HEK293 (cell line): Measurements from ENCODE around the gene ZNF845.

Experiments
- AEBP2 ChIP-seq: fragments of 450-650 bp; formaldehyde crosslinking; IDR thresholded peaks from 2 replicates; pipeline ENCODE4 v1.5.1; 2016; ENCODE audit warnings: missing biosample characterization, missing genetic modification characterization, borderline replicate concordance
- ATF2 ChIP-seq: fragments of 450-650 bp; formaldehyde crosslinking; IDR thresholded peaks from 2 replicates; pipeline ENCODE4 v1.5.1; 2016; ENCODE audit warnings: missing biosample characterization, missing genetic modification characterization, low read depth
- HOXC10 ChIP-seq: sonication (generic); formaldehyde crosslinking; IDR thresholded peaks from 2 replicates; pipeline ENCODE4 v1.8.1; 2023; ENCODE audit warnings: mild to moderate bottlenecking, missing genetic modification reagents
- KLF1 ChIP-seq: fragments of 450-650 bp; formaldehyde crosslinking; IDR thresholded peaks from 2 replicates; pipeline ENCODE4 v1.5.1; 2016; ENCODE audit warnings: missing biosample characterization, missing genetic modification characterization
- KLF9 ChIP-seq: fragments of 450-650 bp; formaldehyde crosslinking; IDR thresholded peaks from 2 replicates; pipeline ENCODE4 v1.5.1; 2016; ENCODE audit warnings: missing biosample characterization, missing genetic modification characterization, low read depth
- MYNN ChIP-seq: fragments of 450-650 bp; formaldehyde crosslinking; IDR thresholded peaks from 2 replicates; pipeline ENCODE4 v1.5.1; 2016; ENCODE audit warnings: missing biosample characterization, missing genetic modification characterization, borderline replicate concordance
- PRDM1 ChIP-seq: fragments of 450-650 bp; formaldehyde crosslinking; IDR thresholded peaks from 2 replicates; pipeline ENCODE4; 2016; ENCODE audit warnings: missing biosample characterization, missing genetic modification characterization
- SALL2 ChIP-seq: fragments of 450-650 bp; formaldehyde crosslinking; IDR thresholded peaks from 2 replicates; pipeline ENCODE4 v1.5.0; 2017; ENCODE audit warnings: missing biosample characterization, mild to moderate bottlenecking, missing genetic modification characterization, borderline replicate concordance
- SCRT1 ChIP-seq: fragments of 450-650 bp; formaldehyde crosslinking; IDR thresholded peaks from 2 replicates; pipeline ENCODE4 v1.5.1; 2016; ENCODE audit warnings: missing biosample characterization, missing genetic modification characterization, borderline replicate concordance
- SETDB1 ChIP-seq: IDR thresholded peaks from one replicate; pipeline ENCODE4 v1.6.1; 2017; ENCODE audit warnings: mild to moderate bottlenecking, low read length, moderate library complexity, mixed read lengths; ENCODE audit not compliant: insufficient read length
- SP3 ChIP-seq: fragments of 450-650 bp; formaldehyde crosslinking; IDR thresholded peaks from 2 replicates; pipeline ENCODE4 v1.5.1; 2016; ENCODE audit warnings: missing biosample characterization, missing genetic modification characterization
- ZBTB17 ChIP-seq: fragments of 450-650 bp; formaldehyde crosslinking; IDR thresholded peaks from 2 replicates; pipeline ENCODE4 v1.5.1; 2016; ENCODE audit warnings: missing biosample characterization, missing genetic modification characterization
- ZBTB20 ChIP-seq: fragments of 450-650 bp; formaldehyde crosslinking; IDR thresholded peaks from 2 replicates; pipeline ENCODE4 v1.5.1; 2016; ENCODE audit warnings: missing biosample characterization, missing genetic modification characterization
- ZBTB8A ChIP-seq: fragments of 450-650 bp; formaldehyde crosslinking; IDR thresholded peaks from 2 replicates; pipeline ENCODE4 v1.5.1; 2016; ENCODE audit warnings: missing biosample characterization, missing genetic modification characterization
- ZFP3 ChIP-seq: fragments of 450-650 bp; formaldehyde crosslinking; IDR thresholded peaks from 2 replicates; pipeline ENCODE4 v1.5.1; 2016; ENCODE audit warnings: low read depth, missing biosample characterization, missing genetic modification characterization
- ZFP37 ChIP-seq: fragments of 450-650 bp; formaldehyde crosslinking; IDR thresholded peaks from 2 replicates; pipeline ENCODE4 v1.5.1; 2016; ENCODE audit warnings: missing biosample characterization, missing genetic modification characterization
- ZFP41 ChIP-seq: fragments of 450-650 bp; formaldehyde crosslinking; IDR thresholded peaks from 2 replicates; pipeline ENCODE4 v1.5.1; 2016; ENCODE audit warnings: missing biosample characterization, missing genetic modification characterization, borderline replicate concordance
- ZNF266 ChIP-seq: fragments of 450-650 bp; formaldehyde crosslinking; IDR thresholded peaks from 2 replicates; pipeline ENCODE4 v1.5.1; 2016; ENCODE audit warnings: missing biosample characterization, missing genetic modification characterization, low read depth
- ZNF394 ChIP-seq: fragments of 450-650 bp; formaldehyde crosslinking; IDR thresholded peaks from 2 replicates; pipeline ENCODE4 v1.5.1; 2016; ENCODE audit warnings: missing biosample characterization, missing genetic modification characterization, mild to moderate bottlenecking, moderate library complexity, borderline replicate concordance
- ZNF398 ChIP-seq: fragments of 450-650 bp; formaldehyde crosslinking; IDR thresholded peaks from 2 replicates; pipeline ENCODE4 v1.5.1; 2017; ENCODE audit warnings: missing biosample characterization, missing genetic modification characterization
- ZNF433 ChIP-seq: fragments of 450-650 bp; formaldehyde crosslinking; IDR thresholded peaks from 2 replicates; pipeline ENCODE4 v1.5.1; 2016; ENCODE audit warnings: missing biosample characterization, missing genetic modification characterization, low read depth
- ZNF501 ChIP-seq: fragments of 450-650 bp; formaldehyde crosslinking; IDR thresholded peaks from 2 replicates; pipeline ENCODE4 v1.5.1; 2016; ENCODE audit warnings: missing biosample characterization, missing genetic modification characterization
- ZNF514 ChIP-seq: fragments of 450-650 bp; formaldehyde crosslinking; IDR thresholded peaks from 2 replicates; pipeline ENCODE4 v1.5.1; 2016; ENCODE audit warnings: missing biosample characterization, missing genetic modification characterization
- ZNF561 ChIP-seq: fragments of 450-650 bp; IDR thresholded peaks from 2 replicates; pipeline ENCODE4 v1.5.1; 2018; ENCODE audit warnings: missing biosample characterization, missing genetic modification characterization, borderline replicate concordance
- ZNF596 ChIP-seq: fragments of 450-650 bp; IDR thresholded peaks from 2 replicates; pipeline ENCODE4 v1.5.0; 2018; ENCODE audit warnings: missing biosample characterization, mild to moderate bottlenecking, missing genetic modification characterization, moderate library complexity
- ZNF624 ChIP-seq: fragments of 450-650 bp; formaldehyde crosslinking; IDR thresholded peaks from 2 replicates; pipeline ENCODE4 v1.5.1; 2017; ENCODE audit warnings: missing biosample characterization, missing genetic modification characterization
- ZNF747 ChIP-seq: fragments of 450-650 bp; formaldehyde crosslinking; IDR thresholded peaks from 2 replicates; pipeline ENCODE4 v1.5.1; 2016; ENCODE audit warnings: missing biosample characterization, missing genetic modification characterization
- ZNF777 ChIP-seq: fragments of 450-650 bp; formaldehyde crosslinking; IDR thresholded peaks from 2 replicates; pipeline ENCODE4 v1.5.1; 2017; ENCODE audit warnings: missing biosample characterization, missing genetic modification characterization, borderline replicate concordance
- ZNF837 ChIP-seq: fragments of 450-650 bp; formaldehyde crosslinking; IDR thresholded peaks from 2 replicates; pipeline ENCODE4 v1.5.1; 2016; ENCODE audit warnings: missing biosample characterization, missing genetic modification characterization
- ZNF843 ChIP-seq: fragments of 450-650 bp; formaldehyde crosslinking; IDR thresholded peaks from 2 replicates; pipeline ENCODE4 v1.5.1; 2016; ENCODE audit warnings: missing biosample characterization, missing genetic modification characterization
- ZSCAN16 ChIP-seq: fragments of 450-650 bp; formaldehyde crosslinking; IDR thresholded peaks from 2 replicates; pipeline ENCODE4 v1.5.1; 2016; ENCODE audit warnings: missing biosample characterization, missing genetic modification characterization
- TF ChIP-seq, protein P1 (sequence below): fragments of 450-650 bp; formaldehyde crosslinking; IDR thresholded peaks from 2 replicates; pipeline ENCODE4 v1.5.1; 2016; ENCODE audit warnings: missing biosample characterization, missing genetic modification characterization
- TF ChIP-seq, protein P2 (sequence below): fragments of 450-650 bp; formaldehyde crosslinking; IDR thresholded peaks from 2 replicates; pipeline ENCODE4 v1.5.1; 2016; ENCODE audit warnings: missing biosample characterization, missing genetic modification characterization

The ZNF845 gene

GRCh38 chr19:53394974-53395839, 61.7 kb downstream of the ZNF845 start, which contains the start of gene ZNF765 (continued):
- TF ChIP-seq ATF2 = no peak
- TF ChIP-seq MYNN (tag by site-specific recombination) = no peak
- TF ChIP-seq ZNF433 (tag by site-specific recombination) = no peak
- TF ChIP-seq ZNF266 (tag by site-specific recombination) = peak; percentile 100
- no peak for TF ChIP-seq ZSCAN16 (tag by site-specific recombination)
- TF ChIP-seq HOXC10 (CRISPR knock-in tag) = 0 out of 2 replicates have a peak, but pooled peaks have one; percentile 31
- peak; percentile 83 for TF ChIP-seq SP3
- no peak for TF ChIP-seq SETDB1
- TF ChIP-seq, protein P1, sequence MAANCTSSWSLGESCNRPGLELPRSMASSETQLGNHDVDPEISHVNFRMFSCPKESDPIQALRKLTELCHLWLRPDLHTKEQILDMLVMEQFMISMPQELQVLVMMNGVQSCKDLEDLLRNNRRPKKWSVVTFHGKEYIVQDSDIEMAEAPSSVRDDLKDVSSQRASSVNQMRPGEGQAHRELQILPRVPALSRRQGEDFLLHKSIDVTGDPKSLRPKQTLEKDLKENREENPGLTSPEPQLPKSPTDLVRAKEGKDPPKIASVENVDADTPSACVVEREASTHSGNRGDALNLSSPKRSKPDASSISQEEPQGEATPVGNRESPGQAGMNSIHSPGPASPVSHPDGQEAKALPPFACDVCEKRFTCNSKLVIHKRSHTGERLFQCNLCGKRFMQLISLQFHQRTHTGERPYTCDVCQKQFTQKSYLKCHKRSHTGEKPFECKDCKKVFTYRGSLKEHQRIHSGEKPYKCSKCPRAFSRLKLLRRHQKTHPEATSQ = no peak
- no peak for TF ChIP-seq ZFP41 (tag by site-specific recombination)
- peak; percentile 26; the same call in 1 of the 2 replicates for TF ChIP-seq ZBTB17 (tag by site-specific recombination)
- TF ChIP-seq SALL2 (tag by site-specific recombination) = no peak
- no peak for TF ChIP-seq ZNF596
- TF ChIP-seq KLF9 (tag by site-specific recombination) = peak; percentile 79
- TF ChIP-seq SCRT1 = no peak
- TF ChIP-seq AEBP2 (tag by site-specific recombination) = no peak
- TF ChIP-seq ZFP3 (tag by site-specific recombination) = no peak
- 0 out of 2 replicates have a peak, but pooled peaks have one; percentile 28 for TF ChIP-seq ZBTB20 (tag by site-specific recombination)
- TF ChIP-seq, protein P2, sequence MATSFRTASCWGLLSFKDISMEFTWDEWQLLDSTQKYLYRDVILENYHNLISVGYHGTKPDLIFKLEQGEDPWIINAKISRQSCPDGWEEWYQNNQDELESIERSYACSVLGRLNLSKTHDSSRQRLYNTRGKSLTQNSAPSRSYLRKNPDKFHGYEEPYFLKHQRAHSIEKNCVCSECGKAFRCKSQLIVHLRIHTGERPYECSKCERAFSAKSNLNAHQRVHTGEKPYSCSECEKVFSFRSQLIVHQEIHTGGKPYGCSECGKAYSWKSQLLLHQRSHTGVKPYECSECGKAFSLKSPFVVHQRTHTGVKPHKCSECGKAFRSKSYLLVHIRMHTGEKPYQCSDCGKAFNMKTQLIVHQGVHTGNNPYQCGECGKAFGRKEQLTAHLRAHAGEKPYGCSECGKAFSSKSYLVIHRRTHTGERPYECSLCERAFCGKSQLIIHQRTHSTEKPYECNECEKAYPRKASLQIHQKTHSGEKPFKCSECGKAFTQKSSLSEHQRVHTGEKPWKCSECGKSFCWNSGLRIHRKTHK (tag by site-specific recombination) = no peak
- TF ChIP-seq ZNF747 (tag by site-specific recombination) = no peak
- no peak for TF ChIP-seq ZNF777 (tag by site-specific recombination)
- no peak for TF ChIP-seq ZNF624
- no peak for TF ChIP-seq ZNF561
- peak; percentile 64; the same call in 1 of the 2 replicates for TF ChIP-seq KLF1
- no peak for TF ChIP-seq ZNF843 (tag by site-specific recombination)
- no peak for TF ChIP-seq ZNF501
- TF ChIP-seq ZNF837 (tag by site-specific recombination) = no peak
- no peak for TF ChIP-seq PRDM1 (tag by site-specific recombination)
- TF ChIP-seq ZNF514 (tag by site-specific recombination) = no peak
- TF ChIP-seq ZNF398 (tag by site-specific recombination) = no peak
- 0 out of 2 replicates have a peak, but pooled peaks have one; percentile 31 for TF ChIP-seq ZFP37 (tag by site-specific recombination)
- TF ChIP-seq ZNF394 (tag by site-specific recombination) = no peak
- no peak for TF ChIP-seq ZBTB8A (tag by site-specific recombination)
